ENCODE results near the gene RASAL2. TPM values are rescaled to one million over a fixed set of nuclear protein-coding genes. Genes with fewer than 3 reads are reported as not detected.

RASAL2 gene
- total and polyA plus RNA-seq, 2 of the 13 experiments (the other 11 are each of a cell fraction or from before 2014, with no cell fraction given) = 5.4 to 5.9 TPM

DNA sequence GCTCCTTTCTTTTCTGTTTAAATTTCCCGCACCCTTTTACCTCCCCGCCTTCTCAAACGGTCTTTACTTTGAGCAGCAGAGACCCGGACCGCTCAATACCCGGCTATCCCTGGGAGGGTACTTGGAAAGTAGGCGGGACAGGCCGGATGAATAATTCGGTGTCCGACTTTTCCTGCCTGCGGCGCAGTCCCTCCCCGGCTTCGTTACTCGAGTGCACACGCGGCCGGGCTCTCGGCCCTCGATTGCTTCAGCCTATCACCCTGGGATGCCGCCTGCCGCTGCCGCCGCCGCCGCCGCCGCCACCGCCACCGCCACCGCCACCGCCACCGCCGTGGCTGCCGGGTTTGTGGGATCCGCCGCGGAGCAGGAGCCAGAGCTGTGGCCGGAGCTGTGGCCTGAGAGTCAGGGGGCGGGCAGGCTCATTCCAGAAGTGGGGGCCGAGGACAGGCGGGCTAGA lies 382 bp upstream of the RASAL2 start (continued):
- TF ChIP-seq, protein P1, sequence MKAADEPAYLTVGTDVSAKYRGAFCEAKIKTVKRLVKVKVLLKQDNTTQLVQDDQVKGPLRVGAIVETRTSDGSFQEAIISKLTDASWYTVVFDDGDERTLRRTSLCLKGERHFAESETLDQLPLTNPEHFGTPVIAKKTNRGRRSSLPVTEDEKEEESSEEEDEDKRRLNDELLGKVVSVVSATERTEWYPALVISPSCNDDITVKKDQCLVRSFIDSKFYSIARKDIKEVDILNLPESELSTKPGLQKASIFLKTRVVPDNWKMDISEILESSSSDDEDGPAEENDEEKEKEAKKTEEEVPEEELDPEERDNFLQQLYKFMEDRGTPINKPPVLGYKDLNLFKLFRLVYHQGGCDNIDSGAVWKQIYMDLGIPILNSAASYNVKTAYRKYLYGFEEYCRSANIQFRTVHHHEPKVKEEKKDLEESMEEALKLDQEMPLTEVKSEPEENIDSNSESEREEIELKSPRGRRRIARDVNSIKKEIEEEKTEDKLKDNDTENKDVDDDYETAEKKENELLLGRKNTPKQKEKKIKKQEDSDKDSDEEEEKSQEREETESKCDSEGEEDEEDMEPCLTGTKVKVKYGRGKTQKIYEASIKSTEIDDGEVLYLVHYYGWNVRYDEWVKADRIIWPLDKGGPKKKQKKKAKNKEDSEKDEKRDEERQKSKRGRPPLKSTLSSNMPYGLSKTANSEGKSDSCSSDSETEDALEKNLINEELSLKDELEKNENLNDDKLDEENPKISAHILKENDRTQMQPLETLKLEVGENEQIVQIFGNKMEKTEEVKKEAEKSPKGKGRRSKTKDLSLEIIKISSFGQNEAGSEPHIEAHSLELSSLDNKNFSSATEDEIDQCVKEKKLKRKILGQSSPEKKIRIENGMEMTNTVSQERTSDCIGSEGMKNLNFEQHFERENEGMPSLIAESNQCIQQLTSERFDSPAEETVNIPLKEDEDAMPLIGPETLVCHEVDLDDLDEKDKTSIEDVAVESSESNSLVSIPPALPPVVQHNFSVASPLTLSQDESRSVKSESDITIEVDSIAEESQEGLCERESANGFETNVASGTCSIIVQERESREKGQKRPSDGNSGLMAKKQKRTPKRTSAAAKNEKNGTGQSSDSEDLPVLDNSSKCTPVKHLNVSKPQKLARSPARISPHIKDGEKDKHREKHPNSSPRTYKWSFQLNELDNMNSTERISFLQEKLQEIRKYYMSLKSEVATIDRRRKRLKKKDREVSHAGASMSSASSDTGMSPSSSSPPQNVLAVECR (CRISPR knock-in tag; IDR thresholded peaks at IDR 0.05; ENCODE audit: borderline replicate concordance) = peak; percentile 56; the same call in 1 of the 2 replicates
- peak; percentile 21; the same call in 1 of the 2 replicates for TF ChIP-seq SP4 (CRISPR knock-in tag; IDR thresholded peaks at IDR 0.05)
- no peak for TF ChIP-seq RBM22 (optimal IDR thresholded peaks at IDR 0.05; ENCODE audit: low read length)
- TF ChIP-seq, protein P2, sequence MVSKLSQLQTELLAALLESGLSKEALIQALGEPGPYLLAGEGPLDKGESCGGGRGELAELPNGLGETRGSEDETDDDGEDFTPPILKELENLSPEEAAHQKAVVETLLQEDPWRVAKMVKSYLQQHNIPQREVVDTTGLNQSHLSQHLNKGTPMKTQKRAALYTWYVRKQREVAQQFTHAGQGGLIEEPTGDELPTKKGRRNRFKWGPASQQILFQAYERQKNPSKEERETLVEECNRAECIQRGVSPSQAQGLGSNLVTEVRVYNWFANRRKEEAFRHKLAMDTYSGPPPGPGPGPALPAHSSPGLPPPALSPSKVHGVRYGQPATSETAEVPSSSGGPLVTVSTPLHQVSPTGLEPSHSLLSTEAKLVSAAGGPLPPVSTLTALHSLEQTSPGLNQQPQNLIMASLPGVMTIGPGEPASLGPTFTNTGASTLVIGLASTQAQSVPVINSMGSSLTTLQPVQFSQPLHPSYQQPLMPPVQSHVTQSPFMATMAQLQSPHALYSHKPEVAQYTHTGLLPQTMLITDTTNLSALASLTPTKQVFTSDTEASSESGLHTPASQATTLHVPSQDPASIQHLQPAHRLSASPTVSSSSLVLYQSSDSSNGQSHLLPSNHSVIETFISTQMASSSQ (IDR thresholded peaks at IDR 0.05; ENCODE audit: low read depth) = no peak
- TF ChIP-seq, protein P2 (CRISPR knock-in tag; IDR thresholded peaks at IDR 0.05; ENCODE audit: borderline replicate concordance) = no peak
- TF ChIP-seq MED1 (CRISPR knock-in tag; IDR thresholded peaks at IDR 0.05) = peak; percentile 55
- 0 out of 2 replicates have a peak, but pooled peaks have one; percentile 52 for TF ChIP-seq THAP11 (CRISPR knock-in tag; IDR thresholded peaks at IDR 0.05)
- peak; percentile 69; the same call in 1 of the 2 replicates for TF ChIP-seq HOXA3 (CRISPR knock-in tag; IDR thresholded peaks at IDR 0.05)
- peak; percentile 68 for TF ChIP-seq SAP130 (CRISPR knock-in tag; IDR thresholded peaks at IDR 0.05; ENCODE audit: low read depth)
- TF ChIP-seq RXRB (CRISPR knock-in tag; IDR thresholded peaks at IDR 0.05; ENCODE audit: borderline replicate concordance) = peak; percentile 35; the same call in 1 of the 2 replicates
- TF ChIP-seq, protein P3, sequence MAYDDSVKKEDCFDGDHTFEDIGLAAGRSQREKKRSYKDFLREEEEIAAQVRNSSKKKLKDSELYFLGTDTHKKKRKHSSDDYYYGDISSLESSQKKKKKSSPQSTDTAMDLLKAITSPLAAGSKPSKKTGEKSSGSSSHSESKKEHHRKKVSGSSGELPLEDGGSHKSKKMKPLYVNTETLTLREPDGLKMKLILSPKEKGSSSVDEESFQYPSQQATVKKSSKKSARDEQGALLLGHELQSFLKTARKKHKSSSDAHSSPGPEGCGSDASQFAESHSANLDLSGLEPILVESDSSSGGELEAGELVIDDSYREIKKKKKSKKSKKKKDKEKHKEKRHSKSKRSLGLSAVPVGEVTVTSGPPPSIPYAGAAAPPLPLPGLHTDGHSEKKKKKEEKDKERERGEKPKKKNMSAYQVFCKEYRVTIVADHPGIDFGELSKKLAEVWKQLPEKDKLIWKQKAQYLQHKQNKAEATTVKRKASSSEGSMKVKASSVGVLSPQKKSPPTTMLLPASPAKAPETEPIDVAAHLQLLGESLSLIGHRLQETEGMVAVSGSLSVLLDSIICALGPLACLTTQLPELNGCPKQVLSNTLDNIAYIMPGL (CRISPR knock-in tag; IDR thresholded peaks at IDR 0.05; ENCODE audit: borderline replicate concordance in 1 of 2, low read depth in 1 of 2) = no peak
- TF ChIP-seq RAD21 (CRISPR knock-in tag; IDR thresholded peaks at IDR 0.05) = no peak
- TF ChIP-seq MEIS1 (CRISPR knock-in tag; IDR thresholded peaks at IDR 0.05; ENCODE audit: borderline replicate concordance) = 0 out of 2 replicates have a peak, but pooled peaks have one; percentile 21
- 0 out of 2 replicates have a peak, but pooled peaks have one; percentile 10 for TF ChIP-seq ZMYM3 (CRISPR knock-in tag; IDR thresholded peaks at IDR 0.05)
- TF ChIP-seq, protein P4, sequence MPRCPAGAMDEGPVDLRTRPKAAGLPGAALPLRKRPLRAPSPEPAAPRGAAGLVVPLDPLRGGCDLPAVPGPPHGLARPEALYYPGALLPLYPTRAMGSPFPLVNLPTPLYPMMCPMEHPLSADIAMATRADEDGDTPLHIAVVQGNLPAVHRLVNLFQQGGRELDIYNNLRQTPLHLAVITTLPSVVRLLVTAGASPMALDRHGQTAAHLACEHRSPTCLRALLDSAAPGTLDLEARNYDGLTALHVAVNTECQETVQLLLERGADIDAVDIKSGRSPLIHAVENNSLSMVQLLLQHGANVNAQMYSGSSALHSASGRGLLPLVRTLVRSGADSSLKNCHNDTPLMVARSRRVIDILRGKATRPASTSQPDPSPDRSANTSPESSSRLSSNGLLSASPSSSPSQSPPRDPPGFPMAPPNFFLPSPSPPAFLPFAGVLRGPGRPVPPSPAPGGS (CRISPR knock-in tag; IDR thresholded peaks at IDR 0.05) = 0 out of 2 replicates have a peak, but pooled peaks have one; percentile 12
- peak; percentile 50; the same call in 1 of the 2 replicates for TF ChIP-seq POLR2G (IDR thresholded peaks at IDR 0.05; ENCODE audit: low read depth, low read length)
- peak; percentile 19; the same call in 1 of the 2 replicates for TF ChIP-seq YEATS2 (CRISPR knock-in tag; IDR thresholded peaks at IDR 0.05; ENCODE audit: borderline replicate concordance)

Data from HepG2 (cell line).